SK-N-SH (cell line): ENCODE measurements around the gene GPR6.

Source experiments
- CTCF ChIP-seq: fragments of 200-600 bp; sonication (generic); IDR thresholded peaks from 2 replicates; pipeline ENCODE4 v1.6.1; 2017; ENCODE audit warnings: antibody characterized with exemption, mild to moderate bottlenecking, moderate library complexity
- FOXM1 ChIP-seq: IDR thresholded peaks from 2 replicates; pipeline ENCODE4 v1.4.0; 2012; ENCODE audit warnings: low read depth, mild to moderate bottlenecking
- MEF2A ChIP-seq: IDR thresholded peaks from 2 replicates; pipeline ENCODE4 v1.4.0; 2012; ENCODE audit warnings: low read depth, borderline replicate concordance
- RCOR1 ChIP-seq: fragments of 150-350 bp; IDR thresholded peaks from 2 replicates; pipeline ENCODE4 v1.6.1; 2017; ENCODE audit warnings: antibody characterized with exemption, low read length
- TCF12 ChIP-seq: IDR thresholded peaks from 2 replicates; pipeline ENCODE4 v1.4.0; 2012
- ZBTB33 ChIP-seq: IDR thresholded peaks from 2 replicates; pipeline ENCODE4 v1.4.0; 2012; ENCODE audit warnings: low read depth, borderline replicate concordance

GRCh38 chr6:110029144-110029543, 51.0 kb downstream of the GPR6 start:
- TF ChIP-seq TCF12 (no peak), MEF2A (no peak), FOXM1 (no peak), CTCF (no peak), ZBTB33 (no peak), RCOR1 (peak; percentile 31; the same call in 1 of the 2 replicates)
